ENCODE measurements around the gene METTL23. TPM values are rescaled to one million over a fixed set of nuclear protein-coding genes. Genes with fewer than 3 reads are reported as not detected.

METTL23 gene
- total and polyA plus RNA-seq, 2 donors (not counting 3 experiments of a cell fraction or from before 2014, with no cell fraction given), result 19.5 to 33.4 TPM

DNA sequence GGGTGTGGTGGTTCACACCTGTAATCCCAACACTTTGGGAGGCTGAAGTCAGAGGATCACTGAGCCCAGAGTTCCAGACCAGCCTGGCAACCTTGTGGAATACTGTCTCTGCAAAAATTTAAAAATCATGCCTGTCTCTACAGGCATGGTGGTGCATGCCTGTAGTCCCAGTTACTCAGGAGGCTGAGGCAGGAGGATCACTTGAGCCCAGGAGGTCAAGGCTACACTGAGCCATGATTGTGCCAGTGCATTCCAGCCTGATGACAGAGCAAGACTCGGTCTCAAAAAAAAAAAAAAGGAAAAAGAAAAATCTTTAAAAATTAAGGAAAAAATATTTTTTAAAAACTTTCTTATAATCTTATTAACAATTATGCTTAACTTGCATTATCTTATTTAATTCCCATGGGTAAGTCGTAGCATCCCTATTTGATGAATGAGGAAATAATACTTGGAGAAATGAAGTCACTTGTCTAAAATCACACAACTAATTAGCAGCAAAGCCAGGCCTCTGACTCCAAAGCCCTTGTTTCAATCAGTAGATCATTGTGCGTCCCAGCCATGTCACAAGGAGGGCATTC is 24.9 kb downstream of the METTL23 start:
- ChIA-PET CTCF (no interaction called here), POLR2A (no interaction called here)
- no peak overlapping the region for H3K27ac ChIP-seq (ENCODE audit: insufficient read depth, low read depth, low read length)
- H3K27me3 ChIP-seq (ENCODE audit: control insufficient read depth in 2 of 2, insufficient read depth in 2 of 2, low read length in 2 of 2), result no peaks in the 10 kb centered on the region
- no peak overlapping the region for H3K4me2 ChIP-seq (ENCODE audit: insufficient read depth, low read length)
- dilution Hi-C loops (cut with MboI; ENCODE audit: extremely low pct_ligation_motif_present, low sequenced_read_pairs) (no loop called here), intact Hi-C loops (cut with micrococcal nuclease) (no loop called here)
- no peaks in the 10 kb centered on the region for H3K4me1 ChIP-seq (ENCODE audit: control insufficient read depth, extremely low read depth, insufficient read depth, low read length)
- no peaks in the 10 kb centered on the region for H4K20me1 ChIP-seq (replicated peaks; ENCODE audit: control insufficient read depth, extremely low read depth, insufficient read depth, low read length)
- no peak overlapping the region for H3K4me3 ChIP-seq (replicated peaks in 1 of 3; ENCODE audit: insufficient read depth in 1 of 3, low read depth in 1 of 3, low read length in 3 of 3)
- BruUV-seq (replicated peaks), result no TSS peak
- DNase-seq (ENCODE audit: low read depth, low spot score) (no peak), FAIRE-seq (no peak)
- H2AFZ ChIP-seq (ENCODE audit: low read depth, low read length), result no peak overlapping the region
- H3K79me2 ChIP-seq (ENCODE audit: control insufficient read depth, insufficient read depth, low read length), result no peaks in the 10 kb centered on the region
- H3K9ac ChIP-seq (replicated peaks; ENCODE audit: extremely low read depth, insufficient read depth, low read length), result no peak overlapping the region
- H3K36me3 ChIP-seq (ENCODE audit: control insufficient read depth in 2 of 2, extremely low read depth in 1 of 2, insufficient read depth in 2 of 2, low read length in 2 of 2), result peaks cover 0 to under 1% of the 10 kb centered on the region in 2 experiments
- no peaks in the 10 kb centered on the region for H3K9me3 ChIP-seq (replicated peaks; ENCODE audit: control insufficient read depth, insufficient read depth, low read length)
- H3K9me1 ChIP-seq (replicated peaks; ENCODE audit: control insufficient read depth, extremely low read depth, insufficient read depth, low read length), result no peaks in the 10 kb centered on the region
- TF ChIP-seq GATA2 (IDR thresholded peaks at IDR 0.05; ENCODE audit: insufficient read depth, insufficient read length, low read depth, low read length), result no peak
- TF ChIP-seq, protein P1, sequence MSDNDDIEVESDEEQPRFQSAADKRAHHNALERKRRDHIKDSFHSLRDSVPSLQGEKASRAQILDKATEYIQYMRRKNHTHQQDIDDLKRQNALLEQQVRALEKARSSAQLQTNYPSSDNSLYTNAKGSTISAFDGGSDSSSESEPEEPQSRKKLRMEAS (IDR thresholded peaks at IDR 0.05; ENCODE audit: insufficient read depth, insufficient read length), result no peak
- TF ChIP-seq EZH2 (IDR thresholded peaks at IDR 0.05; ENCODE audit: borderline replicate concordance, low read depth, low read length, severe bottlenecking), result no peak
- no peak for TF ChIP-seq FOS (IDR thresholded peaks at IDR 0.05; ENCODE audit: borderline replicate concordance, insufficient read depth, low read length)
- TF ChIP-seq JUN (IDR thresholded peaks at IDR 0.05; ENCODE audit: borderline replicate concordance, insufficient read depth, insufficient read length, low read depth), result no peak
- TF ChIP-seq POLR2A (IDR thresholded peaks at IDR 0.05; ENCODE audit: low read depth, low read length), result no peak
- no peak for TF ChIP-seq POLR2AphosphoS5 (IDR thresholded peaks at IDR 0.05; ENCODE audit: insufficient read depth, low read depth, low read length)
- TF ChIP-seq MYC (IDR thresholded peaks at IDR 0.05; ENCODE audit: low read depth, low read length), result no peak
- TF ChIP-seq, protein P2, sequence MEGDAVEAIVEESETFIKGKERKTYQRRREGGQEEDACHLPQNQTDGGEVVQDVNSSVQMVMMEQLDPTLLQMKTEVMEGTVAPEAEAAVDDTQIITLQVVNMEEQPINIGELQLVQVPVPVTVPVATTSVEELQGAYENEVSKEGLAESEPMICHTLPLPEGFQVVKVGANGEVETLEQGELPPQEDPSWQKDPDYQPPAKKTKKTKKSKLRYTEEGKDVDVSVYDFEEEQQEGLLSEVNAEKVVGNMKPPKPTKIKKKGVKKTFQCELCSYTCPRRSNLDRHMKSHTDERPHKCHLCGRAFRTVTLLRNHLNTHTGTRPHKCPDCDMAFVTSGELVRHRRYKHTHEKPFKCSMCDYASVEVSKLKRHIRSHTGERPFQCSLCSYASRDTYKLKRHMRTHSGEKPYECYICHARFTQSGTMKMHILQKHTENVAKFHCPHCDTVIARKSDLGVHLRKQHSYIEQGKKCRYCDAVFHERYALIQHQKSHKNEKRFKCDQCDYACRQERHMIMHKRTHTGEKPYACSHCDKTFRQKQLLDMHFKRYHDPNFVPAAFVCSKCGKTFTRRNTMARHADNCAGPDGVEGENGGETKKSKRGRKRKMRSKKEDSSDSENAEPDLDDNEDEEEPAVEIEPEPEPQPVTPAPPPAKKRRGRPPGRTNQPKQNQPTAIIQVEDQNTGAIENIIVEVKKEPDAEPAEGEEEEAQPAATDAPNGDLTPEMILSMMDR (IDR thresholded peaks at IDR 0.05; ENCODE audit: extremely low read depth in 1 of 2, insufficient read depth in 1 of 2, low read depth in 1 of 2, low read length in 2 of 2), result no peak

Measured in endothelial cell of umbilical vein (primary cell).